ENCODE data around the gene OR2V2.
A peak's percentile ranks its signal among the peaks of the same experiment; 100 is the strongest.

OR2V2 gene

GRCh38 chr5:181204113-181204825 lies 56.9 kb downstream of the OR2V2 start:
- no peak for TF ChIP-seq CTCF (IDR thresholded peaks at IDR 0.05; ENCODE audit: borderline replicate concordance, insufficient read depth, low read depth, low read length)
- H3K4me3 ChIP-seq (ENCODE audit: low read depth, low read length) = peak overlapping the region; percentile 61

- H3K4me3 ChIP-seq (ENCODE audit: low read depth, low read length) = peak within 1 kb of the TSS; percentile 61
- TF ChIP-seq CTCF (IDR thresholded peaks at IDR 0.05; ENCODE audit: borderline replicate concordance, insufficient read depth, low read depth, low read length) = no peak
Observed at GRCh38 chr5:181204826-181205760, 57.7 kb downstream of the OR2V2 start, which contains the start of gene TRIM7. TSS of gene TRIM7 (minus strand) at chr5:181205196. CDS start at chr5:181205110, 86 bp downstream.

- peak overlapping the region; percentile 56 for H3K4me3 ChIP-seq (ENCODE audit: low read depth, low read length)
- TF ChIP-seq CTCF (IDR thresholded peaks at IDR 0.05; ENCODE audit: borderline replicate concordance, insufficient read depth, low read depth, low read length) = no peak
Observed at GRCh38 chr5:181205761-181206649, 58.6 kb downstream of the OR2V2 start.

- no peak for TF ChIP-seq CTCF (IDR thresholded peaks at IDR 0.05; ENCODE audit: borderline replicate concordance, insufficient read depth, low read depth, low read length)
Observed at GRCh38 chr5:181207214-181207959, 60.0 kb downstream of the OR2V2 start.

GRCh38 chr5:181207960-181208253 lies 60.5 kb downstream of the OR2V2 start:
- no peak overlapping the region for H3K4me3 ChIP-seq (ENCODE audit: low read depth, low read length)
- TF ChIP-seq CTCF (IDR thresholded peaks at IDR 0.05; ENCODE audit: borderline replicate concordance, insufficient read depth, low read depth, low read length) = no peak

More at GRCh38 chr5:181207214-181207959, 60.0 kb downstream of the OR2V2 start:
- peak overlapping the region; percentile 56 for H3K4me3 ChIP-seq (ENCODE audit: low read depth, low read length)
